SK-N-SH (cell line): Measurements from ENCODE around the gene DIAPH1.

Experiments
- CHD2 ChIP-seq: fragments of 150-350 bp; IDR thresholded peaks from 2 replicates; pipeline ENCODE4 v1.6.1; 2018; ENCODE audit warnings: low read length; ENCODE audit not compliant: partially characterized antibody
- EP300 ChIP-seq, 2 experiments: IDR thresholded peaks; 2 replicates each; pipeline versions ENCODE4 v1.4.0 to v1.6.1; 2012; ENCODE audit warnings: borderline replicate concordance in 1 of 2, low read depth in 1 of 2, low read length in 1 of 2
- FOSL2 ChIP-seq: IDR thresholded peaks from 2 replicates; pipeline ENCODE4 v1.4.0; 2012; ENCODE audit warnings: low read depth, mild to moderate bottlenecking, moderate library complexity, borderline replicate concordance
- POLR2AphosphoS5 ChIP-seq: IDR thresholded peaks from 2 replicates; pipeline ENCODE4 v1.6.1; 2012; ENCODE audit warnings: low read depth, low read length
- RFX5 ChIP-seq: IDR thresholded peaks from 2 replicates; pipeline ENCODE4 v1.6.1; 2012; ENCODE audit warnings: mild to moderate bottlenecking, improper control_type of control experiment, low read length
- SMC3 ChIP-seq: IDR thresholded peaks from 2 replicates; pipeline ENCODE4 v1.6.1; 2012; ENCODE audit warnings: low read depth, low read length, improper control_type of control experiment
- TAF1 ChIP-seq: IDR thresholded peaks from 2 replicates; pipeline ENCODE4 v1.6.1; 2012; ENCODE audit warnings: low read depth, mild to moderate bottlenecking, low read length, moderate library complexity, borderline replicate concordance
- TCF12 ChIP-seq: IDR thresholded peaks from 2 replicates; pipeline ENCODE4 v1.4.0; 2012
- YY1 ChIP-seq: IDR thresholded peaks from 2 replicates; pipeline ENCODE4 v1.4.0; 2012; ENCODE audit warnings: low read depth, mild to moderate bottlenecking
- TF ChIP-seq, protein P1 (sequence below): IDR thresholded peaks from 2 replicates; pipeline ENCODE4 v1.4.0; 2012; ENCODE audit warnings: low read depth
- TF ChIP-seq, protein P2 (sequence below): fragments of 200-600 bp; sonication (generic); IDR thresholded peaks from 2 replicates; pipeline ENCODE4 v1.6.1; 2017; ENCODE audit warnings: antibody characterized with exemption, mild to moderate bottlenecking, moderate library complexity

GRCh38 chr5:141496038-141496437, 122.8 kb downstream of the DIAPH1 start:
- TF ChIP-seq YY1 (no peak), TAF1 (no peak), POLR2AphosphoS5 (no peak), EP300 (IDR thresholded peaks at IDR 0.05; ENCODE audit: borderline replicate concordance in 1 of 2, low read depth in 1 of 2, low read length in 1 of 2) (no peak), RFX5 (no peak), SMC3 (no peak), TCF12 (no peak), CHD2 (no peak), FOSL2 (no peak)
- TF ChIP-seq, protein P1, sequence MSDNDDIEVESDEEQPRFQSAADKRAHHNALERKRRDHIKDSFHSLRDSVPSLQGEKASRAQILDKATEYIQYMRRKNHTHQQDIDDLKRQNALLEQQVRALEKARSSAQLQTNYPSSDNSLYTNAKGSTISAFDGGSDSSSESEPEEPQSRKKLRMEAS: no peak
- TF ChIP-seq, protein P2, sequence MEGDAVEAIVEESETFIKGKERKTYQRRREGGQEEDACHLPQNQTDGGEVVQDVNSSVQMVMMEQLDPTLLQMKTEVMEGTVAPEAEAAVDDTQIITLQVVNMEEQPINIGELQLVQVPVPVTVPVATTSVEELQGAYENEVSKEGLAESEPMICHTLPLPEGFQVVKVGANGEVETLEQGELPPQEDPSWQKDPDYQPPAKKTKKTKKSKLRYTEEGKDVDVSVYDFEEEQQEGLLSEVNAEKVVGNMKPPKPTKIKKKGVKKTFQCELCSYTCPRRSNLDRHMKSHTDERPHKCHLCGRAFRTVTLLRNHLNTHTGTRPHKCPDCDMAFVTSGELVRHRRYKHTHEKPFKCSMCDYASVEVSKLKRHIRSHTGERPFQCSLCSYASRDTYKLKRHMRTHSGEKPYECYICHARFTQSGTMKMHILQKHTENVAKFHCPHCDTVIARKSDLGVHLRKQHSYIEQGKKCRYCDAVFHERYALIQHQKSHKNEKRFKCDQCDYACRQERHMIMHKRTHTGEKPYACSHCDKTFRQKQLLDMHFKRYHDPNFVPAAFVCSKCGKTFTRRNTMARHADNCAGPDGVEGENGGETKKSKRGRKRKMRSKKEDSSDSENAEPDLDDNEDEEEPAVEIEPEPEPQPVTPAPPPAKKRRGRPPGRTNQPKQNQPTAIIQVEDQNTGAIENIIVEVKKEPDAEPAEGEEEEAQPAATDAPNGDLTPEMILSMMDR: no peak
